A549 (cell line): Measurements from ENCODE around the gene C12orf42.

Experiments
- MAZ ChIP-seq: fragments of 150-350 bp; IDR thresholded peaks from 2 replicates; pipeline ENCODE4 v1.6.1; 2014; ENCODE audit warnings: antibody characterized with exemption, low read depth, low read length, borderline replicate concordance
- POLR2A ChIP-seq: IDR thresholded peaks from 2 replicates; pipeline ENCODE4 v1.6.1; 2012; ENCODE audit warnings: mild to moderate bottlenecking, low read length
- TF ChIP-seq, protein P1 (sequence below): fragments of >200 bp; sonication (Bioruptor Twin); formaldehyde crosslinking; IDR thresholded peaks from 3 replicates; pipeline ENCODE4 v1.5.1; 2016

DNA sequence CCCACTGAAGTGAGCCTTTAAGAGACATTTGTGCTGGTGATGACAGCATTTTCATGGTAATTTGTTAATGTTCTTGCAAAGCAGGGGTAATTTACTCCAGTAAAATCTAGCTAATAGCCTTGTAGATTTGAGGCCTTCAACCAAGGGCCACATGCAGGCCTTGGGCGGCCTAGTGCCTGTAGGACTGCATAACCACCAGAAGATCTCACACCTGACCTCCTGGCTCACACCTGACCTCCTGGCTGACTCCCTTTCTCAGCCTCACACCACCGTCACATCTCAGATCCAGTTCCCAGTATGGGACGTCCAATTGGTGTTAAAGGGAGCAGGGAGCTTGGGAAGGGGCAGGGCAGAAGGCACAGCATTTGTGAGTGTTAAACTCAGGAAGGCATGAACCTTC, 26.9 kb downstream of the C12orf42 start:
- TF ChIP-seq, protein P1, sequence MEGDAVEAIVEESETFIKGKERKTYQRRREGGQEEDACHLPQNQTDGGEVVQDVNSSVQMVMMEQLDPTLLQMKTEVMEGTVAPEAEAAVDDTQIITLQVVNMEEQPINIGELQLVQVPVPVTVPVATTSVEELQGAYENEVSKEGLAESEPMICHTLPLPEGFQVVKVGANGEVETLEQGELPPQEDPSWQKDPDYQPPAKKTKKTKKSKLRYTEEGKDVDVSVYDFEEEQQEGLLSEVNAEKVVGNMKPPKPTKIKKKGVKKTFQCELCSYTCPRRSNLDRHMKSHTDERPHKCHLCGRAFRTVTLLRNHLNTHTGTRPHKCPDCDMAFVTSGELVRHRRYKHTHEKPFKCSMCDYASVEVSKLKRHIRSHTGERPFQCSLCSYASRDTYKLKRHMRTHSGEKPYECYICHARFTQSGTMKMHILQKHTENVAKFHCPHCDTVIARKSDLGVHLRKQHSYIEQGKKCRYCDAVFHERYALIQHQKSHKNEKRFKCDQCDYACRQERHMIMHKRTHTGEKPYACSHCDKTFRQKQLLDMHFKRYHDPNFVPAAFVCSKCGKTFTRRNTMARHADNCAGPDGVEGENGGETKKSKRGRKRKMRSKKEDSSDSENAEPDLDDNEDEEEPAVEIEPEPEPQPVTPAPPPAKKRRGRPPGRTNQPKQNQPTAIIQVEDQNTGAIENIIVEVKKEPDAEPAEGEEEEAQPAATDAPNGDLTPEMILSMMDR = no peak
- no peak for TF ChIP-seq MAZ
- TF ChIP-seq POLR2A = no peak
